HG03196 (cell line): Measurements from ENCODE around the gene ZNF282.

ENCODE experiments used
- ATAC-seq: cut with Tn5 transposase; IDR thresholded peaks from one replicate; pipeline ENCODE4 v1.9.1; 2021; ENCODE audit not compliant: unreplicated experiment

Gene ZNF282

DNA sequence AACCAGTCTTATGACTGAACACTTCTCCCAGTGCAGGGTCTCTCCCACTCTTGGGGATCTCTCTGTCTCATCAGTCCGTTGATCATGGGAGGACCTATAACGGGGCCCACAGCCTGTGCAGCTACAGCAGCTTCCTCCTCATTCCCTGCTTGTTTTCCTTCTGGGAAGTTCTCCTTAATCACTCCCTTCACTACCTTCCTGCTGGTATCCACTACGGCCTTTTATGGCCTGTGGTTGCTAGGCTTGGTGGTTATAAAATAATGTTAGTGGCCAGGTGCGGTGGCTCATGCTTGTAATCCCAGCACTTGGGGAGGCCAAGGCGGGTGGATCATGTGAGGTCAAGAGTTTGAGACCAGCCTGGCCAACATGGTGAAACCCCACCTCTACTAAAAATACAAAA lies 3.5 kb upstream of the ZNF282 start:
- ATAC-seq, result no peak

DNA sequence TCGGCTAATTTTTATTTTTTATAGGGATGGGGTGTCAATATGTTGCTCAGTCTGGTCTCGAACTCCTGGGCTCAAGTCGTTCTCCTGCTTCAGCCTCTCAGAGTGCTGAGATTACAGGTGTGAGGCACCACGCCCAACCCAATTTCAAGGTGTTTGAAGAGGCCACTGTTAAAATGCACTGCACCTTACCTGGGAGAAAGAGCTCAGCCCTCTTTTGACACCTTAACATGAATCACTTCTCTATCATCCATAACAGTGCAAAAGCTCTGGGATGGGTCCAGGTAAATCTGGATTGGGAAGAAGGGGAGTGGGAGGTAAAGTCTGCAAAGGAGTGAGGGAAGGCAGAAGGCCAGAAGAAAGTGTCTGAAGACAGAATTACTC lies 557 bp upstream of the ZNF282 start:
- no peak for ATAC-seq

DNA sequence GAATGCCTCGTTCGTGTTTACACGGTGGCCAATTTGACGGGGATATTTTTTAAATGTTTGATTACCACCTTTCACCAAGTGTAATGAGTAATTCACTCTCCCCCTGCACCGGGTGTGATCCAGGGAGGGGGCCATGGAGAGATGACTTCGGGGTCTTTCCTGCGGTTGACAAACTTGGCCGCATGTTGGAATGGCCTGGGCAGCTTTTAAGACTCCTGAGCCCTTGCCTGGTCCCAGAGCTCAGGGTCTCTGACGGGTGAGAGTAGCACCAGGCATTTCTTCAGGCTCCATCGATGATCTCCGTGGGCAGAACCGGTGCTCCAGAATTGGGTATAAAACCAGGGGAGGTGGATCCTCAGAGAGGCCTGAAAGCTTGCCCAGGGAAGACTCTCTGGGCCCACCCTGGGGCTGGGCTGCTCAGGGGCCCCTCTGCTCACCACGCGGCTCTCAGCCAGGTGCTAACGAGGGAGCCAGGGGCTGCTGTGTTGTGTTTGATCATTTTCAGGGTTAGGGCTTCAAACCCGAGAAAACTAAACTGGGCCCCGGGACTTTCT lies 882 bp downstream of the ZNF282 start:
- no peak for ATAC-seq

DNA sequence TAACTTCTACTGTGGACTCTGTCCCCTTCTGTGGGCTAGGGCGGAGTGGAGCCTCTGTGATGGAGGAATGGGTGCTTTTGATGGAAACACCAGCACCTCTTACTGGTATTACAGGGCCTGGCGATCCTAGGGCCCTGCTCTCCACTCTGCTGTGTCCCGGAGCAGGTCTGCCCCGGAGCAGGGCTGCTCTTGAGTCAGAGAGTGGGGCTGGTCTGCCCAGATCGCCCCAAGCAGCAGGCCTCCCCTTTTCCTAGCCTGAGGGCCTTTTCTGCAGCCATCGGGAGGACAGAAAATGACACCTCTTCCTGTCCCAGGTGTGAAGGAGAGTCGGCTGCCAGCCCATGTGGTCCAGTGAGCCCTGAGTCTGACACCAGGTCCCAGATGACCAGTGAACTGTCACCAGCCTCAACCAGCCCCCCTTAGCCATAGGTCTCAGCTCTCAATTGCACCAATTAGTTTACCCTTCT lies 1.4 kb downstream of the ZNF282 start:
- no peak for ATAC-seq

DNA sequence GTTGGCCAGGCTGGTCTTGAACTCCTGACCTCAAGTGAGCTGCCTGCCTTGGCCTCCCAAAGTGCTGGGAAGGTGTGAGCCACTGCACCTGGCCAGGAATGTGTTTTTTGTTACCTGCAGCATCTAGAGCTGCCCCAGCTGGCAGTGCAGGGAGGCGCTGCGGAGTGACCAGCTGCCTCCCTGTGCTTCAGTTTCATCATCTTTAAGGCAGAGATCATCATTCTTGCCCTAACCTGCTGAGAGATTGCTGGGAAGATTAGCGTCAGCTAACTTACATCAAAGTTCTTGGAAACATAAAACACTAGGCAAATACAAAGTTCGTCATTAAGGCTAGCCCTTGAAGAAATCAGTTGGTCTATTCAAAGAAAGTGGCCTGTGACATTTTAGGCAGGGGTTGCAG lies 2.3 kb downstream of the ZNF282 start:
- ATAC-seq, result no peak

DNA sequence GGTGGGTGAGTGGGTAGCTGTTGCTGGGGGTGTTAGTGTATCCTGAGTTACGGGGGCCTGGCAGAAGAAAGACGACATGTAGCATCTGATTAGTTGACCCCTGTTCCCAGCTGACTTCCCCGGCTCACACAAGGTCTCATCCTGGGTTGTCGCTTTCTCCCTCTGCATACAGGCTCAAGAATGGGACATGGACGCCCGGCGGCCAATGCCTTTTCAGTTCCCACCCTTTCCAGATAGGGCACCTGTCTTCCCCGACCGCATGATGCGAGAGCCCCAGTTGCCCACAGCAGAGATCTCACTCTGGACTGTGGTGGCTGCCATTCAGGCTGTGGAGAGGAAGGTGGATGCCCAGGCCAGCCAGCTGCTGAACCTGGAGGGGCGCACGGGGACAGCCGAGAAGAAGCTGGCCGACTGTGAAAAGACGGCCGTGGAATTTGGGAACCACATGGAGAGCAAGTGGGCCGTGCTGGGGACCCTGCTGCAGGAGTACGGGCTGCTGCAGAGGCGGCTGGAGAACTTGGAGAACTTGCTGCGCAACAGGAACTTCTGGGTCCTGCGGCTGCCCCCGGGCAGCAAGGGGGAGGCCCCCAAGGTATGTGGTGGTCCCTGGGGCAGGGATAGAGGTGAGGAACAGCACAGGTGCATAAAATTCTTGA lies 2.9 kb downstream of the ZNF282 start:
- no peak for ATAC-seq

DNA sequence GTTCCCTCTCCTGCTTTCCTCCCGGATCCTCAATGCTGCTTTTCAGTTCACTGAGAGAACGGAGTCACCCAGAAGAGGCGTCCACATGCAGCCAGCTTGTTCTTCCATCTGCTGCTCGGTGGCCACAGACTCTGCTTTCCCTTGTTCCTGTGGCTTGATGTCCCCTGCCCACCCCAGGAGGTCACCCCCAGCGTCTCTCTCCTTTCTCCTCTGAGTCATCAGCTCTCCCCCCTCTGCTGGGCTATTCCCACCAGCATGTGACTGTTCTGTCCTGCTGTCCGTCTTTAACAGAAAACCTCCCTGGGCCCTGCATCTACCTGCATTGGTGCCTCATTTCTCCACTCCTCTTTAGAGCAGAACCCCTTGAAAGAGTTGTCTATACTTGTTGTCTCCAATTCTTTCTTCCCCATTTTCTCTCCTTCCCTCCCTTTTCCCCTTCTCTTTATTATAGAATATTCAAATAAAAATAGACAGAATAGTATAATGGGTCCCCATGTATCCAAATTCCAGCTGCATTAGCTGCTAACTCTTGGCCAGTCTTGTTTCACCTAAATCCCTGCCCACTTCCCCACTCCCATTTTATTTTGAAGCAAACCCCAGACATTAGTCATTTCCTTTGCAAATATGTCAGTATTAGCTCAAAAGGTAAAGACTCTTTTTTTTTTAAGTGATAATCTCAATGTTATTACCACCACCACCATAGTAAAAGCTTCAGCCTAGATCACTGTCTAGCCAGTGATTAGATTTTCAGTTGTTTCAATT lies 4.1 kb downstream of the ZNF282 start:
- no peak for ATAC-seq

DNA sequence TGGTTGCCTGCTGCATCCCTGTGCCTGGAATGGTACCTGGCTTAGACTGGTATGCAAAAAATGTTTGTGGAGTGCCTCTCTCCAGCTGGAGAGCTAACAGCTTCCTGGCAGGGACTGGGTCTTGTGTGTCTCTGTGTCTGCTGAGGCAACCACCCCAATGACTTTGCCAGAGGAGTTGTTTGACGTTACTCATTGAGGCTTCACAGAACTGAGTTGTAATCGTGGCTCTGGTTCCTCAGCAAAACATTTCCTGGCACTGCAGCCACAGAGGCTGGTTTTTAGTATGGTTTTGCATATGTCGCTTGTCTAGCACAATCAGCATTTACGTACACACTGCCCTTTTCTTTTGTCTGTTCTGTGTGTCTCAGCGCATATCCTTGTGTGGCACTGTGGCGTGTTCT lies 7.5 kb downstream of the ZNF282 start:
- no peak for ATAC-seq

DNA sequence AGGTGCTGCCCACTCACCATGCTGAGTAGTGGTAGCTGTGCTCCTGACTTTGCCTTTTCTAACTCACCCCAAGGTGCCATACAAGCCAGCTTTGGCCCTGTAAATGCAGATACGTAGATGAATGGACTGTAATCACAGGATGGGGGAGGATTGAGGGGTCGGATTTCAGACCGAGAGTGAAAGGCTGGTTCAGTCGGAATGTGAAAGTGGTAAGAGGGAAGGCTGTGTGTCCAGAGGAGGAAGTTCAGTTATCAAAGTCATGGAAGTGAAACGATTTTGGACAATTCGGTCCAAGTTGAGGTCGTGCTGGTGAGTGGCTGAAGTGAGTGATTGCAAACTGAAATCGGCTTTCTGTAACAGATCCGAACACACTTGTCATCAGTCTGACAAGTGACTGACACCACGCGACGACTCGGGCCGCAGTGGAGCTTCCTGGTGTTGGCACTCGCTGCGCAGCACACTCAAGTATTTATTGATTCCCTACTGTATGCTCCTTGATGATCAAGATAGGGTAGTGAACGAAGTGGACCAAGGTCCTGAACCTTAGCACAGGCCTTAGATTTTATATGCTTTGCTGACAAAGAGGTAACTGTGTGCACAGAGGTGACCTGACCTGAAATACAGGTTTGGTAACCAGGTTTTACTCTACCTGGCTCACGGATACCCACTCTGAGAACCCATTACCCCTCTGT lies 10.5 kb downstream of the ZNF282 start:
- ATAC-seq, result no peak

DNA sequence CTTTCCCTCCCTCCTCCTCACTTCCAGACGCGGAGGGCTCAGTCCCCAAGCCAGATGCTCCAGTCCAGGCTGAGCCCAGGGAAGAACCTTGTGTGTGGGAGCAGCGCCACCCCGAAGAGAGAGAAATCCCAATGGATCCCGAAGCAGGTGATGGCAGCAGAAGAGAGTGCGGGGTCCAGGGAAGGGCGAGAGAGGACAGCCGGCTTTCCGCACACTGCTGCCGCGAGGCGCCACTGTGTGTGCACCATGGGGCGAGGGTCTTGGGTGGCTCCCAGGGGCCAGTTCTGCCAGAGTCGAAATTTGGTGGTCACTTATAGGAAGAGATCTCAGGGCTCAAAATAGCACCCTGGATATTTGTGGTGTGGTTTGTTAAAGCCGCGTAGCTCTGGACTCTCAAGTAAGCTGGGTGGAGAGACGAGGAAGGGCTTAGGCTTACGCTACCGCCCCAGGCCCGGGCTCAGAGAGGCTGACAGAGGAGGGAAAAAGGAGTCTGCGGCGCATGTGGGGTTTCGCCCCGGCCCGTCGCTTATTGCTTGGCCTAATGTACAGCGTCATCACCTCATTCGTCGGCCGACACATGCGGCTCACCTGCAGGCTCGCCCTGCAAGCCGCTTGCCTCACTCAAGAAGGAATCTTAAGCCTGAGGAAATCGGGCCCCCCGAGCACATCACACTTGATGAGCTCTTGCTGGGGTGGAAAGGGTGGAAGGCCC lies 12.1 kb downstream of the ZNF282 start:
- no peak for ATAC-seq

DNA sequence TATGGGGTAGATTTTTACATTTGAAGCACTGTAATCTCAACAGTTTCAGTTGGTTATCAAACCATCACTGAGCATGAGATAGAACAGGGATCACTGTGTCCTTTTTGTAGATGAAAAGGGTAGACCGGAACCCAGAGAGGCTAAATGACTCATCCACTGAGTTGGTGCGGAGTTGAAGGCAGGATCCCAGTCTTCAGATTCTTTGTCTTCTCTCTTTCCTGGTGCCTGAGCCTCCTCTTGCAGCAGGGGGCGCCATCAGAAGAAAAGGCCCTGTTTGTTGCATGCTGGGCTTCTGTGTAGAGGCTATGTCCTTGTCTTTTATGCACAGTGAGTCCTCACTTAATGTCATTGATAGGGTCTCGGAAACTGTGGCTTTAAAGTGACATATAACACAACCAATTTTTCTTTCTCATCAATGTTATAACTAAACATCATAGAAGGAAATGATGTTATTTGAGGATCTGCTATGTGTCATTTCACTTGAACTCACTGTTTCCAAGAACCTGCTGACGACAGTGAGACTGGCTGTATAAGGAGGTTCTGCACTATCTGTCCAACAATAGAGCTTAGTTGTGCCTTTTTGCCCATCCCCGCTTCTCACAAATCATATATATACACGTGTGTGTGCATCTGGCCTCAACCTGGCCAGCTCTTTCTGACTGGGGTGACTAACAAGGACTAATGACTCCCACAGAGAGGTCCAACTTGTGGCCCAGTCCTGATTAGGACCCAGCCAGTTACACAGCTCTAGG lies 14.3 kb downstream of the ZNF282 start:
- no peak for ATAC-seq

DNA sequence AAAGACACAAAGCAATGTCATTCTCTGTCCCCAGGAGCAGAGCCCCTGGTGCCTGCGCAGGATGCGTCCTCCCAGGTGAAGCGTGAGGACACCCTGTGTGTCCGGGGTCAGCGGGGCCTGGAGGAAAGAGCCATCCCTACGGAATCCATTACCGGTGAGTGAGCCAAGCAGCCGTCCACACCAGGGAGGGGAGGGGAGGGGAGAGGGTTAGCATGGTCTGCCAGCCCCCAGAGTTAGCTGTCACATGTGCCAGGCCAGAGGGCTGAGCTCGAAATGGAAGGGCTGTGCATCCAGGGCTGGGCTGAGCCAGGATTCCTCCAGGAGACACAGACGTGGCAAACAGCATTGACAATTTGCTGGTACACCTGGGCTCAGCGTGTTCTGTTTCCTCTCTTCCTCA lies 15.2 kb downstream of the ZNF282 start:
- ATAC-seq, result no peak

DNA sequence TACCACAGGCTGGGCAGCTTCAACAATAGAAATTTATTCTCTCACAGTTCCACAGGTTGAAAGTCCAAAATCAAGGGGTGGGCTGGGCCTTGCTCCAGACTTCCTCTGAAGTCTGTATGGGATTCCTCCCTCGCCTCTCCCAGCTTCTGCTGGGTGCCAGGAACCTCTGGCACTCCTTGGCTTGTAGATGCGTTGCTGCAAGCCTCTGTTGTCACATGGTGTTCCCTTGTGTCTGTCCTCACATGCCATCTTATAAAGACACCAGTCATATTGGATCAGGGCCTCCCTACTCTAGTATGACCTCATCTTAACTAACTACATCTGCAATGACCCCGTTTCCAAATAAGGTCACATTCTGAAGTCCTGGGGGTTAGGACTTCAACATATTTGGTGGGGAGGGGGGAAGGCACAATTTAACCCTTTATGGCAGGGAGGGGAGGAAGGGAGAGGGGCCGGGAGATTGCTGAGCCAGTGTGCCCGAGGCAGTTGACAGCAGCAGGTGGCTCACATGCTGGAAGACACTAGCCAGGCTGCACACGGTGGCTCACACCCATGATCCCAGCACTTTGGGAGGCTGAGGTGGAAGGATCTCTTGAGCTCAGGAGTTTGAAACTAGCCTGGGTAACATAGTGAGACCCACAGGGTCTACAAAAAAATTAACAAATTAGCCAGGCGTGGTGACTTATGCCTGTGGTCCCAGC lies 18.8 kb downstream of the ZNF282 start:
- ATAC-seq, result no peak

DNA sequence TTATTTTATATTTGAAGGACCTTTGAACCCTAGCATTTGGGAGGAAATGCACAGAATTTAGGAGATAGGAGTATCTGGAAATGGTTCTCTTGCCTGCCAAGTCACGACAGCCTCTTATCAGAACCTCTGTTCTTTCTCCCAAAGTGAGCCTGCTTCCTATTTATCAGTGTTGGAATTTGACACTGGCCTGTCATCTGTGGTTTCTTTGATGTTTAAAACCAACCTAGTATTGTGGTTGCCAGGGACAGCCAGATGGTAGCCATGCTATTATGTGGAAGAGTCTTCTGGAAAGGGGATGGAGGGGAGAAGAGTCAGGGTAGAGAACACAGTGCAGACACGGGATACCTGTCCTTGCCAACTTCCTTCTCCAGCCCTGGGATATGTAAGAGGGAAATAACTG lies 21.1 kb downstream of the ZNF282 start:
- ATAC-seq, result no peak

DNA sequence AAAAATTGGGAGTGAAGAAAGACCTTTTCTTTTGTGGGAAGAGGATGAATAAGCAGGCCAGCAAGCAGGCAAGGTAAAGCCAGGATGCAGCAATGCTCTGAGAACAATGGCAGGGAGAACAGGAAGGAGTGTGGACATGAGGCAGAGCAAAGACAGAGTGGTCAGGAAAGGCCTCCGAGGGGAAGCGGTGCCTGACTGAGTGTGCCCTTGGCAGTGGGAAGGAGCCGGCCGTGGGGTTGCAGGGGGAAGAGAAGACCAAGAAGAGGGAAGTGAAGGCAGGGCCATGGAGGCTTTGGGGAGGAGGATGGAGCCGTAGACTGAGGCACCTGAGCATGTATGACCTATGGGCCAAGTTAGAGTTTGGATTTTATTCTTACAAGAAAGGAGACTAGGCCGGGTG lies 22.2 kb downstream of the ZNF282 start:
- no peak for ATAC-seq

DNA sequence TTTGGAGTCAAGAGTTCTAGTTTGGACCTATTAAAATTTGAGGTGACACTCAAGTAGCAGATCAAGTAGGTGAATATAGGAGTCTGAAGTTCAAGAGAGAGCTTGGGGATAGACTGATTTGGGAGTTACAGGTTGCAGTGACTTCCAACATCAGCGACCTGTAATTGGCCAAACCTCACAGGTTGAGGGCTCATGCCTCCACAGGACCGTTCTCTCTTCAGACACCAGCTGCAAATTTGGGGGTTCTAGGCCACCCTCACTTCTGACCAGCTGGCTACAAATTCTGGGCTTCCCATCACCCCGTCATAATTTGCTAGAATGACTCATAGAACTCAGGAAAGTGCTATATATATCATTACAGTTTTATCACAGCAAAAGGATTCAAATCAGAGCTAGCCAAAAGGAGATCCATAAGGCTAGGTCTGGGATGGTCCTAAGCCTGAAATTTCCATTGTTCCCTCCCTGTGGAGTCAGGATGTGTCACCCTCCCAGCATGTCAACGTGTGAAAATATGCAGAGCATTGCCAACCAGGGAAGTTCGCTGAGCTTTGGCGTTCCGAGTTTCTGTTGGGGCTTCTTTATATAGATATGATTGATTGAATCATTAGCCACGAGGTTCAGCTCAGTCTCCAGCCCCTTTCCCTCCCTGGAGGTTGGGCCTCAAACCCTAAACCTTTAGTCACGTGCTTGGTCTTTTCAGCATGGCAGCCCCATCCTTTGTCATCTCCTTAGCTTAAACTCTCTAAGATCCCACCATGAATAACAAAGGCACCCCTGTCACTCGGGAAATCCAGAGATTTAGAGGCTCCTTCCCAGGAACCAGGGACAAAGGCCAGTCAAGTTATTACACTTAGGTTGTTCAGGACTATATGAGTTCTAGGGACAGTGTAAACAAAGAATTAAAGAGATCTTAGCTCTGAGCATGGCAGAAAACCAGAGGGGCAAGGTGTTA lies 23.4 kb downstream of the ZNF282 start:
- ATAC-seq, result no peak

DNA sequence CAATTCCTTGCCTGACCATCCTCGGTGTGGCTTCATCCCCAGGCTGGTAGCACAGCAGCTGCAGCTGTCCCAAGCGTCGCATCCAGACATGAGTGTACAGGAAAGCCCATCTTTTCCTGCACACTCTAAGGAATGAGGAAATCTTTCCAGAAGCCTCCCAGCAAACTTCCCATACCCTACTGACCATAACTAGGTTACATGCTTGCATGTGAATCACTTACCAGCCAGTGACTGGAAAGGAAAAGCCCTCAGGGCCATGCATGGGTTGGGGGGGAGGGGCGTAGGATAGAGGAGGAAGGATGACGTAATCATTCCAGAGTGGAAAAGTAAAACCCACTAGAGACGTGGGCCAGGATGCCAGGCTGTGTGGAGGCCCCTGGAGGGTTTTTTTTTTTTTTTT lies 25.2 kb downstream of the ZNF282 start:
- ATAC-seq, result no peak

DNA sequence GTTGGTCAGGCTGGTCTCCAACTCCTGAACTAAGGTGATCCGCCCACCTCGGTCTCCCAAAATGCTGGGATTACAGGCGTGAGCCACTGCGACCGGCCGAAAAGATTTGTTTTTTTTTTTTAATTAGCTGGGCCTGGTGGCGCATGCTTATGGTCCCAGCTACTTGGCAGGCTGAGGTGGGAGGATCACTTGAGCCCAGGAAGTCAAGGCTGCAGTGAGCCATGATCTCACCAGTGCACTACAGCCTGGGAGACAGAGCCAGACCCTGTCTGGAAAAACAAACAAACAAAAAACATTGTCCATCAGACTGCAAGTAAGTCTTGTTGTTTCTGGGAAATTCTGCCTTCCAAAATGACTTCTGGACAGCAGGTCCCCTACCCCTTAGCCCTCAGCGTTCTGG lies 27.8 kb downstream of the ZNF282 start:
- no peak for ATAC-seq

DNA sequence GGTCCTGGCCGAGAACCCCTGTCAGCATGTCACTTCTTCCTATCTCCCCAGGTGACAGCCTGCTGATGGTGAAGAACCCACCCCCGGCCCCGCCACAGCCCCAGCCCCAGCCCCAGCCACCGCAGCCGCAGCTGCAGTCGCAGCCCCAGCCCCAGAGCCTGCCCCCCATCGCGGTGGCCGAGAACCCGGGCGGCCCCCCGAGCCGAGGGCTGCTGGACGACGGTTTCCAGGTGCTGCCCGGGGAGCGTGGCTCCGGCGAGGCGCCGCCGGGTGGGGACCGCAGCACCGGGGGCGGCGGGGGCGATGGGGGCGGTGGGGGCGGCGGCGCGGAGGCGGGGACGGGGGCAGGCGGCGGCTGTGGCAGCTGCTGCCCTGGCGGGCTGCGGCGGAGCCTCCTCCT lies 28.4 kb downstream of the ZNF282 start:
- ATAC-seq, result no peak
